OCI-LY3 (cell line): ENCODE measurements around the gene MYL7.

Experiments
- EZH2phosphoT487 ChIP-seq: fragments of 200-600 bp; shearing (Covaris generic); IDR thresholded peaks from 2 replicates; pipeline ENCODE4 v1.6.1; 2018; ENCODE audit warnings: antibody characterized with exemption, mixed run types, low read depth
- TF ChIP-seq, protein P1 (sequence below): fragments of 200-600, 300-600 bp; sonication (generic); IDR thresholded peaks from 2 replicates; pipeline ENCODE4 v1.5.1; 2014; ENCODE audit warnings: antibody characterized with exemption, low read length, low read depth

DNA sequence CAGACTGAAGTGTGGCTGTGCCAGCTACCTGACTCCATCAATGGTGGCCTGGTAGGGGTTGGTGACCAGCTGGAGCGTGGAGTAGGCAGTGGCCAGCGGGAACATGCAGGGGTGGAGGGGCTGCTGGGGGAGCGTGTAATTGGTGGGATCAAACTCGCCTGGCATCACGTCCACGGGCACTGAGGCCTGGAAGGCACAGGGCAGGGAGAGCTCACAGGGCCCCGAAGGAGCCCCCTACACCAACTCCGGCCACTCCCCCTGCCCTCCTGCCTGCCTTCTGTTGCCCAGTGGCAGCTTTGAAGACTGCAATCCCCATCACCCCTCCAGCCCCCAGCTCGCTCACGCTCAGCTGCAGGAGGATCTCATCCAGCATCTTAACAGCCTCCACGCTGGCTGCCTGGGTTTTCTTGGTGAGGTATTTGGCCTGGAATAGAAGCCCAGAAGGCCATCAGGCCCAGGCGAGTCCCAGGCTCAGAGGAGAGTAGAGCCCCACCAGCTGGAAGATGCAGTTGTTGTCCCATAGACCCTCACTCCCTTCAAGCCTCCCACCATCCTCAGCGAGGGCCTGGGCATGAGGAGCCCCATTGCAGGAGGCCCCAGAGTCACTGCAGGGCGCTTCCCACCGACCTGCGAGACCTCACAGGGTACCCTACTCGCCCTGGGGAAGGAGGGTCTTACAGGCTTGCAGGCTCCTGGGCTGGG lies 24.9 kb downstream of the MYL7 start:
- TF ChIP-seq, protein P1, sequence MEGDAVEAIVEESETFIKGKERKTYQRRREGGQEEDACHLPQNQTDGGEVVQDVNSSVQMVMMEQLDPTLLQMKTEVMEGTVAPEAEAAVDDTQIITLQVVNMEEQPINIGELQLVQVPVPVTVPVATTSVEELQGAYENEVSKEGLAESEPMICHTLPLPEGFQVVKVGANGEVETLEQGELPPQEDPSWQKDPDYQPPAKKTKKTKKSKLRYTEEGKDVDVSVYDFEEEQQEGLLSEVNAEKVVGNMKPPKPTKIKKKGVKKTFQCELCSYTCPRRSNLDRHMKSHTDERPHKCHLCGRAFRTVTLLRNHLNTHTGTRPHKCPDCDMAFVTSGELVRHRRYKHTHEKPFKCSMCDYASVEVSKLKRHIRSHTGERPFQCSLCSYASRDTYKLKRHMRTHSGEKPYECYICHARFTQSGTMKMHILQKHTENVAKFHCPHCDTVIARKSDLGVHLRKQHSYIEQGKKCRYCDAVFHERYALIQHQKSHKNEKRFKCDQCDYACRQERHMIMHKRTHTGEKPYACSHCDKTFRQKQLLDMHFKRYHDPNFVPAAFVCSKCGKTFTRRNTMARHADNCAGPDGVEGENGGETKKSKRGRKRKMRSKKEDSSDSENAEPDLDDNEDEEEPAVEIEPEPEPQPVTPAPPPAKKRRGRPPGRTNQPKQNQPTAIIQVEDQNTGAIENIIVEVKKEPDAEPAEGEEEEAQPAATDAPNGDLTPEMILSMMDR: no peak
- TF ChIP-seq EZH2phosphoT487: no peak
